Activated naive CD4-positive, alpha-beta T cell treated with anti-CD3 and anti-CD28 coated beads, Interleukin-2, amount 10 ng/mL, durations not matched to agents 5 hours and 36 hours (primary cell): ENCODE results near the gene RNF34. TPM values are rescaled to one million over a fixed set of nuclear protein-coding genes. Genes with fewer than 3 reads are reported as not detected.

ENCODE experiments used
- microRNA-seq: library from miRNA; unstranded; fragments of <30 nt; microRNA quantifications from one replicate; pipeline ENCODE4 v1.2.0, GENCODE V29; 2022; ENCODE audit warnings: borderline microRNAs expressed, borderline replicate concordance
- total RNA-seq, 2 experiments: library from RNA; stranded (reverse); gene quantifications; one replicate each; pipeline ENCODE4 v1.2.3, GENCODE V29; 2021

The RNF34 gene
- 10 to 100 TPM; 76.8 to 85.7 TPM for total RNA-seq

GRCh38 chr12:121399391-121400331 lies at the start of gene RNF34:
Gene RNF34 (plus strand): TSS chr12:121400118. CDS start chr12:121400213, 95 bp downstream.

GRCh38 chr12:121351820-121352681 lies 47.9 kb upstream of the RNF34 start, which contains the start of gene ANAPC5:
Gene ANAPC5 (minus strand): TSS chr12:121352411. CDS start chr12:121352340, 71 bp downstream.

Small RNA genes lying within 50 kb of the gene (microRNA-seq; reads per million reads assigned to microRNA genes)
- gene MIR7107 = not detected

Other genes starting within 250 kb of the RNF34 start
- gene P2RX4, start 190.0 kb upstream of the RNF34 start, total RNA-seq = 10 to 100 TPM; 65.0 to 72.8 TPM
- gene CAMKK2, start 103.4 kb upstream of the RNF34 start, total RNA-seq = 10 to 100 TPM; 27.9 to 29.8 TPM
- gene ANAPC5, start 47.7 kb upstream of the RNF34 start, total RNA-seq = 100 to 1,000 TPM; 123 to 124 TPM
- gene KDM2B, start 180.9 kb downstream of the RNF34 start, total RNA-seq = 10 to 100 TPM; 75.5 to 82.2 TPM
- gene ORAI1, start 226.4 kb downstream of the RNF34 start, total RNA-seq = 10 to 100 TPM; 80.3 to 80.6 TPM